RWPE1 (cell line): ENCODE data around the gene PGAP2.

Source experiments
- CTCF ChIA-PET: fragments of 350-600 bp; sonication (Branson Sonifier 250); formaldehyde crosslinking; extraction: SDS; loops from one replicate; lab custom pipeline; 2021; lab: Yijun Ruan, JAX
- POLR2A ChIA-PET: fragments of 400-600 bp; formaldehyde crosslinking; extraction: SDS; loops from one replicate; lab custom pipeline; 2020; ENCODE audit warnings: antibody characterized with exemption; ENCODE audit not compliant: low non-redundant PET; lab: Yijun Ruan, JAX
- DNase-seq: peaks from one replicate; pipeline ENCODE4 v3.0.0; 2012; ENCODE audit warnings: low spot score
- H3K27ac ChIP-seq: fragments of 450-650 bp; 2 replicates; pipeline ENCODE4 v1.5.1; 2017
- CTCF ChIP-seq: fragments of 450-650 bp; conservative IDR thresholded peaks from 2 replicates; pipeline ENCODE4 v1.5.1; 2017; ENCODE audit warnings: low read depth, mild to moderate bottlenecking

The PGAP2 gene

DNA sequence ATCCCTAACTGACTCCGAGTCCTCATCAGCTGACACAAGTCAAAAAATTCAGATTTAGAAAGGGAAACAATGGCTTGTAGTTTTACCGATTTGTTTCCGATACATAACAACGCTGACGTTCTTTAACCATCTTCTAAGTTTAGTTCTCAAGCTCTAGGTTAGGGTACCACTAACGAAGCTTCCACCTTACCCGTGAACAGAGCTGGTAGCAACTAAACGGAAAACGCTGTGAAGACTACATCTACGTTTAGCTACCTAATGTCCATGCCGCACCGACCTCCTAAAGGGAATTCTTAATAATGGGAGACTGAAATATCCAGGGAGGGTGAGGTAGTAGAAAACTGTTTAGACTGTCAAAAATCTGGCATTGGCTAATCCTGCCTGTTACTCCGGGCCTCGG, 12.0 kb upstream of the PGAP2 start:
- POLR2A ChIA-PET = no interaction called here

DNA sequence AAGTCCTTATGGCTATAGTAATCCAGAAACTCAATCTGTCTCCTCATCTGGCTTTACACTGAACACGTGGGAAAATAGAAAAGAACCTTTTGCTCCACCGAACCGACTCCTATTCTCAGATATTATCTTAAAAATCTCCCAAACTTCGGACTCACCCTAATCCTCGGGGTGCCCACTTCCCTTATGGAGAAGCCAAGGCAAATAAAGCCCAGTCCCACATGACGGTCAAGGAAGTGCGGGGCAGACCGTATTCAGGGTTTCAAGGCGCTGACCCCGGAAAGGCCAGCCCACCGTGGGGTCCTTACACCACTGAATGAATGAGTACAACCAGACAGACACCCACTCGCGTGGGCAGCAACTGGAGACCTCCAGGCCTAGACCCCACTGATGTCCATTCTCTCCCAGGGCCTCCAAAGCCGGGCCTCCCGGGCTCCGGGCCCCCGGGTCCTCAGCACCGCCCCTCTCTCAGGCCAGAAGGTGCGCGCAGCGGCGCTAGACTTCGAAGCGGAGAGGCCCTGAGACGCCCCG, 11.5 kb upstream of the PGAP2 start:
- peak overlapping the region; percentile 83 for H3K27ac ChIP-seq
- CTCF ChIA-PET = no interaction called here
- POLR2A ChIA-PET = no interaction called here
- no peak for DNase-seq
- no peak for TF ChIP-seq CTCF

More for the DNA sequence above, 12.0 kb upstream of the PGAP2 start:
- no peak overlapping the region for H3K27ac ChIP-seq
- DNase-seq = no peak
- no peak for TF ChIP-seq CTCF
- CTCF ChIA-PET = no interaction called here

GRCh38 chr11:3797329-3798090, 10.8 kb upstream of the PGAP2 start, which contains the start of gene NUP98:
Gene NUP98, minus strand, starts transcription at chr11:3797554. Its CDS starts 15,437 bp downstream, at chr11:3782117.
- DNase-seq = peak; percentile 99
- no peak for TF ChIP-seq CTCF
- ChIA-PET CTCF (interaction anchor here (1.5 kb wide), 1 partner anchor 44 kb away, joined by 3 read pairs; no protein-coding TSS in a partner anchor), POLR2A (no interaction called here)
- peak within 1 kb of the TSS; percentile 83 for H3K27ac ChIP-seq

GRCh38 chr11:3799143-3799542, 9.2 kb upstream of the PGAP2 start:
- H3K27ac ChIP-seq = peak overlapping the region; percentile 83
- TF ChIP-seq CTCF = no peak
- POLR2A ChIA-PET = no interaction called here
- CTCF ChIA-PET = interaction anchor here (0.7 to 1.0 kb wide), 2 partner anchors 43 to 91 kb away, joined by 3 to 5 read pairs; no protein-coding TSS in a partner anchor
- DNase-seq = no peak

GRCh38 chr11:3799873-3800272, 8.5 kb upstream of the PGAP2 start:
- CTCF ChIA-PET = interaction anchor here (1.0 kb wide), 1 partner anchor 42 kb away, joined by 5 read pairs; no protein-coding TSS in a partner anchor
- no peak for TF ChIP-seq CTCF
- H3K27ac ChIP-seq = peak overlapping the region; percentile 83; the same call in 1 of the 2 replicates
- POLR2A ChIA-PET = no interaction called here
- no peak for DNase-seq

DNA sequence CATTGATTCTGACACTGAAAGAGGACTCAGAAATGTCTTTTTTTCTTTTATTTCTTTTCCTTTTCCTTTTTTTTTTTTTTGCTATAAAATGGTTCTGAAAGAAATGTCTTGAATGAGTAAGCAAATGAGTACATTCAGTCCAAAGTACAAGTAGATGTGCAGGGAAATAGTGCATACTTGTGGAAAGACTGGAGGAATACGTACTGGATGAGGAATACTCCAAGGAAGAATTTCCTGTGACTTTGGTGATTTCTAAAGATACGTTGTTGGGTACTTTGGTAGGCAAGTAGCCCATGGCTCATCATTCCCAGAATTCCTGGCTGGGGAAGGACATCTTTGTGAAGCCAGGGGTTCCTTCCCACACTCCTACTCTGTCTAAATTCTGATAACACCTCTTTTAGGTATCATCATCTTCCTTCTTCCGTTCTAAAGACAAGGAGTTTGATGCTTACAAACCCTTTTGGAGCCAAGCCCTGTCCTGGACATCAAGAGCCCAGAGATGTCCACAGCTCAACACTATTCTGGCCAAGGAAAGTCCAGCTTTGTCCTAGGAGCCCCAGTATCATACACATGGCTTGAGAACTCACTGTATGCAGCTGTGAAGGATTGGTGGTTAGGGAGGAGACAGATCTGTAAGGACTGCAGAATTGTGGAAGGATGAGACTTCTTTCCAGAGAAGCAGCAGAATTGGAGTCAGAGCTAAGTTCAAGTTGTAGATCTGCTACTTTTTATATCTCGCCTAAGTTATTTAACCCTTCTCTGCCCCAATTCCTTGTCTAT, 6.2 kb upstream of the PGAP2 start:
- TF ChIP-seq CTCF = no peak
- POLR2A ChIA-PET = no interaction called here
- H3K27ac ChIP-seq = no peak overlapping the region
- DNase-seq = no peak
- CTCF ChIA-PET = interaction anchor here (0.6 kb wide), 1 partner anchor 27 kb away, joined by 3 read pairs; no protein-coding TSS in a partner anchor
